GM18867 (cell line): ENCODE measurements around the gene TAOK2.

ENCODE experiments used
- ATAC-seq: cut with Tn5 transposase; IDR thresholded peaks from one replicate; pipeline ENCODE4 v1.9.1; 2021; ENCODE audit warnings: mild to moderate bottlenecking, moderate library complexity; ENCODE audit not compliant: unreplicated experiment

The TAOK2 gene

DNA sequence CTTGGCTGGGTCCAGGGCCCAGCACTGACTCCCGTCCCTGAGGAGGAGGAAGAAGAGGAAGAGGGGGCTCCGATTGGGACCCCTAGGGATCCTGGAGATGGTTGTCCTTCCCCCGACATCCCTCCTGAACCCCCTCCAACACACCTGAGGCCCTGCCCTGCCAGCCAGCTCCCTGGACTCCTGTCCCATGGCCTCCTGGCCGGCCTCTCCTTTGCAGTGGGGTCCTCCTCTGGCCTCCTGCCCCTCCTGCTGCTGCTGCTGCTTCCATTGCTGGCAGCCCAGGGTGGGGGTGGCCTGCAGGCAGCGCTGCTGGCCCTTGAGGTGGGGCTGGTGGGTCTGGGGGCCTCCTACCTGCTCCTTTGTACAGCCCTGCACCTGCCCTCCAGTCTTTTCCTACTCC, 13.3 kb downstream of the TAOK2 start:
- no peak for ATAC-seq

GRCh38 chr16:29987371-29988085, 13.9 kb downstream of the TAOK2 start:
- no peak for ATAC-seq

DNA sequence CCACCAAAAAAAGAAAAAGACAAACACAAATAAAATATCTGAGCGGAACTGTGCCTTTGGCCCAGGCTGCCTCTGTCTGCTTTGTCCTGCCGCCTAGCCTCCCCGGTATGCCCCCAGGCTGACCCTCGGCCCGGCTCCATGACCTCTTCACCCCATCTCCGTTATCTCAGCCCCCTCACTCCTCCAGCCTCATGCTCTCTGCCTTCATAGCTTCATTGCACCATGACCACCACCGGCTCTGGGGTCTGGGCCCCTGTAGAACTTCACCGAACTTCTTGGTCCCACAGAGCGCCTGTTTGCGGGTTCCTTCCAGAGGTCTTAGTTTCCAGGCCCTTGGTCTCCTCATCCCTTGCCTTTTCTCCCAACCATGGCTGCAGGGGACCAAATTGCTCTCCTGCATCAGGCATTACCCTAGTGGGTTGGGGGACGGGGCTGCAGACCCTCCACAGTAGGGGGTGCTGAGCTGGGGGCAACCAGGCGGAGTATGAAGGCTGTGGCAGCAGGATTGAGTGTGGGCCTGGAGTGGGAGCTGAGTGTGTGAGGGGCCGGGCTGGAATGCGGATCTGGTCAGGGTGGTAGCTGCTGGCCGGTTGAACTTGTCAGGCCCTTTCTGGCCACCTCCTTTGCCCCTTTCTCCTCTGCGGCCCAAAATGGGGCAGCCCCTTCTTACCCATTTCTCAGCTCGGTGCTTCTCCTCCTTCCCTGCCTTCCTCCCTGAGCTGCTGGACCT, 14.8 kb downstream of the TAOK2 start:
- no peak for ATAC-seq

DNA sequence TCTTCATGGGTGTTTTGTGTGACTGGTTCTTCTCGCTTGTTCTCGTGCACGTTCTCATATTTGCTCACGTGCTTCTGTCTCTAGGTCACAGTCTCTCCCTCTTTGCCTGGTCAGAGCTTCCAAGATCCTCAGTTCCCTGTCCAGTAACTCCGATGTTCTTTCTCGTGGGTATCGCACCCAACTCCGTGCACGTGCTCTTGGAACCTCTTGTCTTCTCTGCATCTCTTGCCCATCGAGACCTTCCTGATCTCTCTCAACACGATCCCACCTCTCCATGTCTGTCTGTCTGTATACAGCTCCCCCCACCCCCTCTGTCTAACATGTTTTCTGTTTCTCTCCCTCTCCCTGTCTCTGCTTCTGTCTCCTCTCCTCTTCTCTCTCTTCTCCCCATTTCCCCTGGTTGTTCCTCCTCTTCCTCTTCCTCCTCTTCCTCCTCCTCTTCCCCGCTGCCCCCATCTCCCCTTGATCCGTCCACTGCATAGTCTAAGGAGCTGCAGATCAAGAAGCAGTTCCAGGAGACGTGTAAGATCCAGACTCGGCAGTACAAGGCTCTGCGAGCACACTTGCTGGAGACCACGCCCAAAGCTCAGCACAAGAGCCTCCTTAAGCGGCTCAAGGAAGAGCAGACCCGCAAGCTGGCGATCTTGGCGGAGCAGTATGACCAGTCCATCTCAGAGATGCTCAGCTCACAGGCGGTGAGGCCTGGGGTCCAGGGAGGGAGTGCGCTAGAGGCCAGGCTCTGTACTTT, 15.6 kb downstream of the TAOK2 start:
- no peak for ATAC-seq

- no peak for ATAC-seq
These were observed 16.4 kb downstream of the TAOK2 start for GRCh38 chr16:29990034-29990433.

GRCh38 chr16:29990883-29991570, 17.4 kb downstream of the TAOK2 start:
- ATAC-seq, result no peak

DNA sequence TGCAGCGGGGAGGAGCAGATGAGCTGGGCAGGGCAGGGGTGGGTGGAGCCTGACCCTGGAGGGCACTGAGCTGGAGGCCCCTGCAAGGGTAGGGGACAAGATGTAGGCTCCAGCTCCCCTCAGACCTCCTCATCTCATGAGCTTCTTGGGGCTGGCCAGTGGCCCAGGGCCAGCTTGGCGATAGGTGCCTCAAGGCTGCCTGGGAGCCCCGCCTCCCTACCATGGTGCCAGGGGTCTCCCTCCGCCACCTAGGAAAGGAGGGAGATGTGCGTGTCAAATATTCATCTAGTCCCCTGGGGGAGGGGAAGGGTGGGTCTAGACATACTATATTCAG, 17.9 kb downstream of the TAOK2 start:
- no peak for ATAC-seq

DNA sequence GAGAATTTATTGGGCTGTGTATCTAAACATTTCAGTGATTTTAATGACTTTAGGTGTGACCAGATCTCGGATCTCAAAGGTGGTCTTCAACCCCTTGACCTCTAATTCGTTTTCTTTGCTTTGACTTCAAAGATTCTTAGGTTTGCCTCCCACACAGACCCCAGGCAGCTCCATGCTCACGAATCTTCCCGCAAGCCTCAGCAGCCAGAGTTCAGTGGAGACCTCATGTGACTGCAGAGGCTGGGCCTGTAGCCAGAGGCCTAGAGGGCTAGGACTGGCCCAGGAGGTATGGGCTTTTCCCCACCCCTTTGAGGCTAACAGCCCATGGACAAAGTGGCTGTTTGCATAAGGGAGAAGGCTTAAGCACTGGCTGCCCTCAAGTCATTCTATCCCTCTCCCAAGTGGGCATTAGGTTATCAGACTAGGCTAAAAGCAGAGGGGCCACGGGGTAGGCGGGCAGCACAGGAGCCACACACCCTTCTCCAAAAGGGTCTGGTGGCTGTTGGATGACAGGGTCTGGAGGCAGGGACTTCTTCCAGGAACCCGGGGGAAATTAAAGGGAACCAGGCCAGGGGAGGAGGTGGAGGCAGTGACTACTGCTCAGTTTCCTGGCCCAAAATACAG, 18.8 kb downstream of the TAOK2 start:
- ATAC-seq, result no peak

GRCh38 chr16:29993191-29993902, 19.7 kb downstream of the TAOK2 start:
- ATAC-seq, result no peak

DNA sequence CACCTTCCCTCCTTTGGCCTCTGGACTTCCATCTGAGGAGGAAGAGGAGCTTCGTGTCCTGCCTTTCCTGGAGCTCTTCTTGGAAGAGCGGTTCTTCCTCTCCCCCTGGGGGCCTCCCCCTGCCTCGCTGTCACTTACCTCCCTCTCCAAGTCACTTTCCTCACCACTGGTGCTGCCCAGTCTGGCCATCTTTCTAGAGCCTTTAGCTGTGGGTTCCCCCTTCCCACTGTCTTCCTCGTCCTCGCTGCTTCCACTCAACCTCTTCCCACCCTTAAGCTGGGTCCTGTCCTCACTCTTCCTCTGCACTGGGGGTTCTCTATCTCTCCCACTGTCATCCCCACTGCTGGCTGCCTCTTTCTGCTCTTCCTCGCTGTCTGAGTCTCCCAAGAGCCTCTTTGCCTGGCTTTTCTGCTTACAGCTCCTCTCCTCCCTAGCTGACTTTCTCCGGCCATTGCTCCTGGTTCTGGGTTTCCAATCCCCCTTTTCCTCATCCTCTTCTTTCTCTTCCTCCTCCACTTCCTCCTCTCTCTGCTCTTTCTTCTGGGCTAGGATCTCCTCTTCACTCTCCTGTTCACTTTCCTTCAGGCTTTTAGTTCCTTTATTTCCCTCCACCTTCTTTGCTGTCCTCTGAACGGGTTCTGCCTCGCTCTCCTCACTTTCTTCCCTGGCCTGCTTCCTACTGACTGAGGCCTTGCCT, 20.4 kb downstream of the TAOK2 start:
- no peak for ATAC-seq

- peak; percentile 37 for ATAC-seq
These were observed 21.1 kb downstream of the TAOK2 start for GRCh38 chr16:29994600-29995323.

DNA sequence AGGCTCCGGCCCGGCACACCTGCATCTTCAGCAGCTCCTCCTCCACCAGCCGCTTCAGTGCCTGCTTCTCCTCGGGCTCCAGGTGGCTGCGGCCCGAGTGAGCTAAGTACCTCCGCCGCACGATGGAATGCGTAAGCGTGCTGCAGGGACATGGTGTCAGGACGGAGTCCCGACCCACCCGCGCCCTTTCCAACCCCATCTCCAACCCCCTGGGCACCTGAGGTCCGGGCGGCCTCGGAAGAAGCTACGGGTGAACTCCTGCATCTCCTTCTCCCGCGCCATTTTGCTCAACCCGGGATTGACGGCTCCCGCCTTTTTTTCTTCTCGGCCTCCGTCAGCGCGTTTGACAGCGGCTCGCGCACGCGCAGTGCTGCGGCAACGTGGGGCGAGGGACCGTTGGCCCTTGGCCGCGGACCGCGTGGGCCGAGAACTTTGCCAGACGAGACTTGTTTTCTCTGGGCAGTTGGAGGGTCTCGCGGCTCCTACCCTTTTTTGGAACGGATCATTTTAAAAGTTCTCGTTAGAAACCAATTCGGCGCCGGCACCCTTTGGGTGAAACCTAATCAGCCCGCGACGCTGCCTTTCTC, 21.7 kb downstream of the TAOK2 start, which contains the start of gene HIRIP3:
HIRIP3 (minus strand) TSS at position 294 of the 587 bp plus-strand sequence; CDS start at position 282, 12 bp downstream.
- peak; percentile 52 for ATAC-seq

GRCh38 chr16:29995911-29996765, 22.5 kb downstream of the TAOK2 start, which contains the start of gene INO80E:
TSS of gene INO80E (plus strand) at chr16:29996241. CDS start at chr16:29996311, 70 bp downstream.
- ATAC-seq, result peak; percentile 92

- no peak for ATAC-seq
These were observed 23.1 kb downstream of the TAOK2 start for GRCh38 chr16:29996766-29997250.

DNA sequence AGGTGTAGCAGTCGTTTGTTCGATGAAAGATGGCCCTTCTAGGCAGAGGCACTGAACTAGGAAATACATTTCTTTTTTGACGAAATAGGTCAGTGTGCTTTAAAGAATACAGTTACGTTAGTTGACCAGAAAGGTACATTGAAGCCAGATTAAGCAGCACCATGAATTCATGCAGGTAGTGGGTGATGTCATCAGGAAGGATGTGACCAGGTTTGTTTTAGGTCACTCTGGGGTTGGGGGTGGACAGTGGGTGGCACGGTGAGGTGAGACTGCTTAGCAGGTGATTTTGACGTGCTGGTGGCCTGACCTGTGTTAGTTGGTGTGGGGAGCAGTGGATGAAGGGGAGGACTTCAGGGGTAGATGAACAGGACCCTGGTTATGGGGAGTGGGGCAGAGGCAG, 25.9 kb downstream of the TAOK2 start:
- no peak for ATAC-seq

GRCh38 chr16:30000735-30001631, 27.3 kb downstream of the TAOK2 start:
- no peak for ATAC-seq
